Activated T-helper 17 cell treated with anti-CD3 and anti-CD28 coated beads, Interleukin-2, amount 50 U/mL, for 72 hours (primary cell): ENCODE results near the gene ANKH. TPM values are rescaled to one million over a fixed set of nuclear protein-coding genes. Genes with fewer than 3 reads are reported as not detected.

Experiments
- ATAC-seq: fragments of 150-1000 bp; cut with Tn5 transposase; replicated peaks from 2 replicates; pipeline ENCODE4 v1.10.0; 2021; ENCODE audit warnings: mild to moderate bottlenecking, moderate library complexity
- H3K27ac Mint-ChIP-seq: one replicate; pipeline ENCODE4 v1.8.0; 2022; ENCODE audit warnings: mixed read lengths
- H3K27me3 Mint-ChIP-seq: one replicate; pipeline ENCODE4 v1.8.0; 2022; ENCODE audit warnings: mixed read lengths
- H3K36me3 Mint-ChIP-seq: one replicate; pipeline ENCODE4 v1.8.0; 2022; ENCODE audit warnings: low read depth, mild to moderate bottlenecking, mixed read lengths
- H3K4me1 Mint-ChIP-seq: one replicate; pipeline ENCODE4 v1.8.0; 2022; ENCODE audit warnings: mixed read lengths
- H3K4me3 Mint-ChIP-seq: one replicate; pipeline ENCODE4 v1.8.0; 2022; ENCODE audit warnings: mild to moderate bottlenecking, mixed read lengths
- H3K9me3 Mint-ChIP-seq: one replicate; pipeline ENCODE4 v1.8.0; 2022; ENCODE audit warnings: mixed read lengths
- total RNA-seq, 2 donors: library from RNA; stranded (reverse); gene quantifications; one replicate each; pipeline ENCODE4 v1.2.3, GENCODE V29; 2022

Gene ANKH
- total RNA-seq, 2 donors from 2014 or later = 101 to 193 TPM

GRCh38 chr5:14733661-14734060 lies 137.9 kb downstream of the ANKH start:
- Mint-ChIP-seq H3K36me3 (peaks cover 69% of the 10 kb centered on the region), H3K4me3 (no peak overlapping the region), H3K4me1 (peaks cover 4% of the 10 kb centered on the region), H3K9me3 (no peaks in the 10 kb centered on the region), H3K27ac (peak overlapping the region; percentile 63), H3K27me3 (no peaks in the 10 kb centered on the region)
- no peak for ATAC-seq

DNA sequence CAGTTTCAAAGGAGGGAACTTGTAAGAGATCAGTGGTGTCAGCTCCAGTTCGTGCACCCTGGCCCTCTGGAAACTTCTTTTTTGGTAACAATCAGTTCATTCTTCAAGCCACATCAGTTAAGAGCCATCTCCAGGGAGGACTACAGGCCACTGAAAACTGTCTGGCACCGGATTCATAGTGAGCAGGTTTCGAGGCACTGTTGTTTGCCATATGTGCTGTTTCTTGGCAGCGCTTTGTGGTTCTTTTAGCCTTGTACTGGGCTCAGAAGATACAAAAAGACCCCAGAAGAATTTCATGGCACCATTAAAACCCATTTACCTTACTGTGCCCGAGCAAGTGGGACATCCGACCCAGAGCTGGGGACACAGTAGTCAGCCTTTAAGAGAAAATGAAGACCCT lies 138.6 kb downstream of the ANKH start:
- H3K9me3 Mint-ChIP-seq = no peaks in the 10 kb centered on the region
- H3K4me1 Mint-ChIP-seq = peaks cover 4% of the 10 kb centered on the region
- H3K36me3 Mint-ChIP-seq = peaks cover 63% of the 10 kb centered on the region
- ATAC-seq = no peak
- no peak overlapping the region for H3K4me3 Mint-ChIP-seq
- no peaks in the 10 kb centered on the region for H3K27me3 Mint-ChIP-seq
- peak overlapping the region; percentile 63 for H3K27ac Mint-ChIP-seq

DNA sequence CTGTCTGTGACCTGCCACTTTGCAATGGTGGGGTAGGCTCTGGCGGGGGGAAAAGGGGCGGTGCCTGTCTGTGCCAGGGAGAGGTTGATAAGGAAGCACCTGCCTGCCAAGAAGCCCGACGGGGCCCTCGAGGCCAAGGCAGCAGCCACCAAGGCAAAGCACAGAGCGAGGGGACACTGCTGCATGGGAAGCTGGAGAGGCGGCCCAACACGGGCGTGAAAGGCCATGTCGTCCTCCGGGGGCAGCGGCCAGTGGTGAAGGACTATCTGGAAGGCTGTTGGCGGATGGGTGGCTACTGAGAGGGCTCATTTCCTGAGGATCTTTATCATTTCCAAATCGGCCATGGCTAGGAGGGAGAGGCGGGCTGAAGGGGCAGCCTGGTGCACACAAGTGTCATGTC lies 140.7 kb downstream of the ANKH start:
- Mint-ChIP-seq H3K9me3 (no peaks in the 10 kb centered on the region), H3K4me3 (no peak overlapping the region), H3K36me3 (peaks cover 52% of the 10 kb centered on the region), H3K27ac (peak overlapping the region; percentile 51), H3K27me3 (no peaks in the 10 kb centered on the region), H3K4me1 (peaks cover 4% of the 10 kb centered on the region)
- no peak for ATAC-seq

DNA sequence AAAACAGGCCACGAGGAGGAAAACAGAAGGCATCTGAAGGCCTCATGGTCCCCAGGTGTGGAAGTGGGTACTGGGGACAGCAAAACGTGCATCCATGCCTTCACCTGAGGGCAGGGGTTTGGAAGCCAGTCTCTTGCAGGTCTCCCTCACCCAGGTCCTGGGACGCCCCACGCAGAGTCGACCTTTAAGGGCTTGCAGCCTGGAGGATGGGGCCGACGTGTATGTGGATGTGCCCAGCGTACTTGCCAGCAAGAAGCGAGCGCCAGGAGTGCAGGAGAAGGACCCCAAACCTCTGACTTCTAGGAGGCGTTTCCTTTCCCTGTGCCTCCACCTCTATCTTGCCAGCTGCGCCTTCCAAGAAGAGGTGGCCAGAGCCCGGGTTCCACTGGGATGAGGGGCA lies 141.1 kb downstream of the ANKH start:
- peaks cover 4% of the 10 kb centered on the region for H3K4me1 Mint-ChIP-seq
- peaks cover 53% of the 10 kb centered on the region for H3K36me3 Mint-ChIP-seq
- peak overlapping the region; percentile 51 for H3K27ac Mint-ChIP-seq
- H3K9me3 Mint-ChIP-seq = no peaks in the 10 kb centered on the region
- H3K4me3 Mint-ChIP-seq = no peak overlapping the region
- no peak for ATAC-seq
- H3K27me3 Mint-ChIP-seq = no peaks in the 10 kb centered on the region

- Mint-ChIP-seq H3K4me1 (peaks cover 4% of the 10 kb centered on the region), H3K27ac (peak overlapping the region; percentile 33), H3K9me3 (no peaks in the 10 kb centered on the region), H3K36me3 (peaks cover 53% of the 10 kb centered on the region), H3K4me3 (no peak overlapping the region), H3K27me3 (no peaks in the 10 kb centered on the region)
- ATAC-seq = no peak
Measured at GRCh38 chr5:14729448-14730385, 141.9 kb downstream of the ANKH start.

DNA sequence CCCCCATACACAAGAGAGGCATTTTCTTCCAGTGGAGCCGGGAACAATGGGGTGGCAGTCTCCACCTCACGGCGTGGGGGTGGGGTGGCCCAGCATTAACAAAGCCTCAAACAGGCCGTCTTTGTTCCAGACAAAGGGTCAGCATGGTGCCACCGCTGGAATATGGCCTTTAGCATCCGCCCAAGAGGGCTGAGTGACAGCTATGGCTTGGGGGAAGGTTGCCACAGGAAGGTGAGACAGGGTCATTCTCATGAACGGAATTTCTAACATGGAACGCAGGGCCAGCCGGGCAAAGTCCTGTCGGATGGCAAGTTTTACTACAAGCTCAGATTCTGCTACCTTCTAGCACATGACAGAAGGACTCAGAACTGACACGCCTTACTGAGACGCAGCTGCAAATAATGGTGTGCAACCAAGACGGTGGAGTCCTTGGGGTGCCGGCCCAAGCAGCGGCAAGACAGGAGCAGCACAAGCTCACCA lies 143.1 kb downstream of the ANKH start:
- H3K27me3 Mint-ChIP-seq = no peaks in the 10 kb centered on the region
- no peak overlapping the region for H3K4me3 Mint-ChIP-seq
- no peak for ATAC-seq
- peaks cover 53% of the 10 kb centered on the region for H3K36me3 Mint-ChIP-seq
- no peaks in the 10 kb centered on the region for H3K9me3 Mint-ChIP-seq
- H3K4me1 Mint-ChIP-seq = peaks cover 4% of the 10 kb centered on the region
- H3K27ac Mint-ChIP-seq = no peak overlapping the region

GRCh38 chr5:14727928-14728458 lies 143.6 kb downstream of the ANKH start:
- Mint-ChIP-seq H3K27me3 (no peaks in the 10 kb centered on the region), H3K9me3 (no peaks in the 10 kb centered on the region), H3K36me3 (peaks cover 51% of the 10 kb centered on the region), H3K4me3 (no peak overlapping the region), H3K4me1 (peaks cover 4% of the 10 kb centered on the region), H3K27ac (no peak overlapping the region)
- no peak for ATAC-seq

DNA sequence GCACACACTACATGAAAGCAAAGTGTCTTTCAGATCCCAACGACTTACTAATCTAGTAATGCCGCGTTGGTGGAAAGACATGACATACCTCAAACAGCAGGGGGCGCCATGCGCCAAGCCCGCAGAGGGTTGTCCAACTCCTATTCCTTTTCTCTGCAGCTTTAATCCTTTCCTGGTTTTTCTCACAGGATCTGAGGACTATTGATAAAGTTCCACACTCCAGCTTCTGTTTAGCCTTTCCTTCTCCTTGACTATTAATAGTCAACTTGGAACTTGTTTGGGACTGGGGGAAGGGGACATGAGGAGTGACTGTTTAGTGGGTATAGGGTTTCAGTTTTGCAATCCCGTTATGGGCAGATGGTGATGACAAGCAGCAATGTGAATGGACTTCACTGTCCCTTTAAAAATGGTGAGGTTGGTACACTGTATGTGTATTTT lies 144.1 kb downstream of the ANKH start:
- no peak overlapping the region for H3K4me3 Mint-ChIP-seq
- no peaks in the 10 kb centered on the region for H3K27me3 Mint-ChIP-seq
- H3K9me3 Mint-ChIP-seq = no peaks in the 10 kb centered on the region
- peaks cover 53% of the 10 kb centered on the region for H3K36me3 Mint-ChIP-seq
- ATAC-seq = peak; percentile 15
- H3K27ac Mint-ChIP-seq = no peak overlapping the region
- H3K4me1 Mint-ChIP-seq = peaks cover 4% of the 10 kb centered on the region

- Mint-ChIP-seq H3K36me3 (peaks cover 53% of the 10 kb centered on the region), H3K27ac (peak overlapping the region; percentile 68), H3K4me3 (no peak overlapping the region), H3K27me3 (no peaks in the 10 kb centered on the region), H3K9me3 (no peaks in the 10 kb centered on the region), H3K4me1 (peaks cover 4% of the 10 kb centered on the region)
- no peak for ATAC-seq
Measured at GRCh38 chr5:14726066-14726838, 145.3 kb downstream of the ANKH start.

DNA sequence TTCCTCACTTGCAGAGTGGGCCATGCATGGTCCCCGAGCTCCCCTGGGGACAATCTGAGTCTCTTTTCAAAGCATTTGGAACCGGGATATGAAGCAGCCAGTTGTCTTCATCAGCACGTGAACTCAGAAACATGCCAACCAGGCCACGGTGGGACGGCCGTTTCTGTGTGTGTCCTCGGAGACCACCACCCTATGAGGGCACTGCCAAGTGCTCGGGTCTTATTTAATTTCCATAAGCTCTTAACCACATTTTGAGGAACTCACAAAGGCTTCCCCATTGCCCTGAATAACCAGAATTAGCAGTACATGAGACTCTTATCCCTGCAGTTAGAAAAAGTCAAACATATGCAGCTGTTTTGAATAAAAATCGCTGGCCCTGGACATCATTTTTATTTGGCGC lies 146.9 kb downstream of the ANKH start:
- H3K27ac Mint-ChIP-seq = peak overlapping the region; percentile 17
- no peak for ATAC-seq
- H3K36me3 Mint-ChIP-seq = peaks cover 39% of the 10 kb centered on the region
- no peak overlapping the region for H3K4me3 Mint-ChIP-seq
- no peaks in the 10 kb centered on the region for H3K9me3 Mint-ChIP-seq
- H3K27me3 Mint-ChIP-seq = no peaks in the 10 kb centered on the region
- peaks cover 12% of the 10 kb centered on the region for H3K4me1 Mint-ChIP-seq

DNA sequence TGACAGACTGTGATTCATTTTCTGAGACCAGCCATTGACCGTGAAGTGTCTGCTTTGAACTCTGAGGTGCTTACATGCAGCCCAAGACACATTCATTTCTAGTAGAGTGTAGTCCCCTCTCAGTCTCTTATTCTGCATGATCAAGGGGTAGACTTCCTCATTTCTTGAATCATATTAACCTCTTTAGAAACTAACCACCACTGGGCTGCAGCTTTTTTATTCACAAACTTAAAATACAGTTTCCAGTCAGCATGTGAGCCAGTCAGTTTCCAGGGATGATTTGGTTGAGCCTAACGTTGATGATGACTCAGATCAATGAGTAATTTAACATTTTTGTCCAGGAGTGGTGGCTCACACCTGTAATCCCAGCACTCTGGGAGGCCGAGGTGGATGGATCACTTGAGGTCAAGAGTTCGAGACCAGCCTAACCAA lies 147.9 kb downstream of the ANKH start:
- H3K4me1 Mint-ChIP-seq = peaks cover 19% of the 10 kb centered on the region
- H3K9me3 Mint-ChIP-seq = no peaks in the 10 kb centered on the region
- no peak overlapping the region for H3K4me3 Mint-ChIP-seq
- H3K36me3 Mint-ChIP-seq = peaks cover 47% of the 10 kb centered on the region
- no peaks in the 10 kb centered on the region for H3K27me3 Mint-ChIP-seq
- peak; percentile 96 for ATAC-seq
- H3K27ac Mint-ChIP-seq = peak overlapping the region; percentile 40

GRCh38 chr5:14722923-14723322 lies 148.7 kb downstream of the ANKH start:
- H3K27ac Mint-ChIP-seq = peak overlapping the region; percentile 40
- H3K27me3 Mint-ChIP-seq = no peaks in the 10 kb centered on the region
- no peak for ATAC-seq
- peaks cover 55% of the 10 kb centered on the region for H3K36me3 Mint-ChIP-seq
- H3K4me1 Mint-ChIP-seq = peaks cover 21% of the 10 kb centered on the region
- no peaks in the 10 kb centered on the region for H3K9me3 Mint-ChIP-seq
- H3K4me3 Mint-ChIP-seq = no peak overlapping the region

- H3K4me1 Mint-ChIP-seq = peaks cover 21% of the 10 kb centered on the region
Measured at GRCh38 chr5:14721990-14722656, 149.5 kb downstream of the ANKH start.

More at GRCh38 chr5:14721990-14722656, 149.5 kb downstream of the ANKH start:
- Mint-ChIP-seq H3K27ac (no peak overlapping the region), H3K36me3 (peaks cover 63% of the 10 kb centered on the region), H3K9me3 (no peaks in the 10 kb centered on the region), H3K4me3 (no peak overlapping the region), H3K27me3 (no peaks in the 10 kb centered on the region)
- no peak for ATAC-seq
